Skeletal muscle tissue (tissue), 4 donors: ENCODE measurements around the gene CEP164. TPM values are rescaled to one million over a fixed set of nuclear protein-coding genes. Genes with fewer than 3 reads are reported as not detected.

ENCODE experiments used
- H3K27ac ChIP-seq: one replicate; pipeline ENCODE4 v1.7.0; 2013; ENCODE audit warnings: mild to moderate bottlenecking, low read depth, low read length, inconsistent platforms
- H3K27me3 ChIP-seq, 3 donors: one replicate each; pipeline ENCODE4 v1.7.0; 2013; ENCODE audit warnings: low read length in 3 of 3; ENCODE audit not compliant: control insufficient read depth in 3 of 3, insufficient read depth in 3 of 3
- H3K36me3 ChIP-seq, 3 donors: one replicate each; pipeline ENCODE4 v1.7.0; 2013; ENCODE audit warnings: low read length in 3 of 3; ENCODE audit not compliant: control insufficient read depth in 3 of 3, insufficient read depth in 3 of 3
- H3K4me1 ChIP-seq, 3 donors: one replicate each; pipeline ENCODE4 v1.7.0; 2013; ENCODE audit warnings: low read length in 3 of 3, mild to moderate bottlenecking in 3 of 3; ENCODE audit not compliant: control insufficient read depth in 3 of 3, insufficient read depth in 3 of 3
- H3K4me3 ChIP-seq, 3 donors: one replicate each; pipeline ENCODE4 v1.7.0; 2013; ENCODE audit warnings: low read length in 3 of 3
- H3K9ac ChIP-seq, 3 donors: one replicate each; pipeline ENCODE4 v1.7.0; 2013; ENCODE audit warnings: low read length in 3 of 3, mild to moderate bottlenecking in 3 of 3, moderate library complexity in 2 of 3, low read depth in 1 of 3
- H3K9me3 ChIP-seq, 3 donors: one replicate each; pipeline ENCODE4 v1.7.0; 2013; ENCODE audit warnings: low read length in 3 of 3; ENCODE audit not compliant: control insufficient read depth in 3 of 3
- total RNA-seq: library from RNA; depleted of rRNA; stranded (reverse); fragments of >200 nt; gene quantifications from one replicate; pipeline ENCODE4 v1.2.3, GENCODE V29; 2014
- donor health status: Osteomylitis.

Gene CEP164
- total RNA-seq, 1 donor from 2014 or later, result 21.4 TPM

- no peaks in the 10 kb centered on the region for H3K4me1 ChIP-seq
- H3K36me3 ChIP-seq, result peaks cover 48 to 68% (median 62%) of the 10 kb centered on the region in 3 donors
- H3K9ac ChIP-seq, result no peak within 1 kb of the TSS
- no peak within 1 kb of the TSS for H3K4me3 ChIP-seq
- no peaks in the 10 kb centered on the region for H3K9me3 ChIP-seq
- no peaks in the 10 kb centered on the region for H3K27me3 ChIP-seq
- no peak within 1 kb of the TSS for H3K27ac ChIP-seq
Observed at GRCh38 chr11:117290809-117291396, 36.8 kb upstream of the CEP164 start, which contains the start of gene BACE1-AS. BACE1-AS (plus strand) TSS chr11:117291346.

DNA sequence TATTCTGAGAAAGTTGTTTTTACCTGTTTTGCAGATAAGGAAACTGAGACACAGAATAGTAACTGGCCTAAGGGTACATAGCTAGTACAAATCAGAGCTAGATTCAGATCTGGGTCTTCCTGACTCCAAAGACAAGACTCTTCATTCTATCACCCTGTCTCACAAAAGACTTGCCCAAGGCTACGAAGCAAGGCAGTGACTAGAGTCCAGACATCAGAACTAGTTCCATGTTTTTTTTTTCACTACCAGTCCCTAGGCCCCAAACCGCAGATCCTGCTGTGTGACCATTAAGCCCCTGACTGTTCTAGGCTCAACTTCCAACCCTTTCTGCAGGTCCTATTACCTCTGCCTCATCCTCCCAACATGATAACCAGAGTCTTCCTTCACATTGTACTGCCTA, 35.0 kb upstream of the CEP164 start:
- H3K36me3 ChIP-seq, result peaks cover 44 to 61% (median 52%) of the 10 kb centered on the region in 3 donors
- no peaks in the 10 kb centered on the region for H3K9me3 ChIP-seq
- H3K4me1 ChIP-seq, result no peaks in the 10 kb centered on the region
- no peaks in the 10 kb centered on the region for H3K27me3 ChIP-seq
- no peak overlapping the region for H3K4me3 ChIP-seq
- H3K27ac ChIP-seq, result no peak overlapping the region
- H3K9ac ChIP-seq, result no peak overlapping the region

GRCh38 chr11:117295438-117296137, 32.1 kb upstream of the CEP164 start:
- no peaks in the 10 kb centered on the region for H3K27me3 ChIP-seq
- H3K27ac ChIP-seq, result no peak overlapping the region
- H3K9me3 ChIP-seq, result no peaks in the 10 kb centered on the region
- H3K4me3 ChIP-seq, result no peak overlapping the region
- H3K9ac ChIP-seq, result no peak overlapping the region
- peaks cover 0 to 8% (median 5%) of the 10 kb centered on the region in 3 donors for H3K4me1 ChIP-seq
- H3K36me3 ChIP-seq, result peaks cover 23 to 35% (median 24%) of the 10 kb centered on the region in 3 donors

GRCh38 chr11:117296881-117297280, 30.8 kb upstream of the CEP164 start:
- Histone ChIP-seq H3K4me3 (no peak overlapping the region), H3K9me3 (no peaks in the 10 kb centered on the region), H3K27me3 (no peaks in the 10 kb centered on the region), H3K4me1 (peaks cover 0 to 8% (median 6%) of the 10 kb centered on the region in 3 donors), H3K9ac (no peak overlapping the region), H3K27ac (no peak overlapping the region), H3K36me3 (peaks cover 10 to 24% (median 16%) of the 10 kb centered on the region in 3 donors)

GRCh38 chr11:117298195-117298594, 29.5 kb upstream of the CEP164 start:
- Histone ChIP-seq H3K4me3 (no peak overlapping the region), H3K9ac (no peak overlapping the region), H3K36me3 (peaks cover 10 to 17% (median 16%) of the 10 kb centered on the region in 3 donors), H3K27me3 (no peaks in the 10 kb centered on the region), H3K4me1 (peaks cover 0 to 8% (median 6%) of the 10 kb centered on the region in 3 donors), H3K9me3 (no peaks in the 10 kb centered on the region), H3K27ac (no peak overlapping the region)

DNA sequence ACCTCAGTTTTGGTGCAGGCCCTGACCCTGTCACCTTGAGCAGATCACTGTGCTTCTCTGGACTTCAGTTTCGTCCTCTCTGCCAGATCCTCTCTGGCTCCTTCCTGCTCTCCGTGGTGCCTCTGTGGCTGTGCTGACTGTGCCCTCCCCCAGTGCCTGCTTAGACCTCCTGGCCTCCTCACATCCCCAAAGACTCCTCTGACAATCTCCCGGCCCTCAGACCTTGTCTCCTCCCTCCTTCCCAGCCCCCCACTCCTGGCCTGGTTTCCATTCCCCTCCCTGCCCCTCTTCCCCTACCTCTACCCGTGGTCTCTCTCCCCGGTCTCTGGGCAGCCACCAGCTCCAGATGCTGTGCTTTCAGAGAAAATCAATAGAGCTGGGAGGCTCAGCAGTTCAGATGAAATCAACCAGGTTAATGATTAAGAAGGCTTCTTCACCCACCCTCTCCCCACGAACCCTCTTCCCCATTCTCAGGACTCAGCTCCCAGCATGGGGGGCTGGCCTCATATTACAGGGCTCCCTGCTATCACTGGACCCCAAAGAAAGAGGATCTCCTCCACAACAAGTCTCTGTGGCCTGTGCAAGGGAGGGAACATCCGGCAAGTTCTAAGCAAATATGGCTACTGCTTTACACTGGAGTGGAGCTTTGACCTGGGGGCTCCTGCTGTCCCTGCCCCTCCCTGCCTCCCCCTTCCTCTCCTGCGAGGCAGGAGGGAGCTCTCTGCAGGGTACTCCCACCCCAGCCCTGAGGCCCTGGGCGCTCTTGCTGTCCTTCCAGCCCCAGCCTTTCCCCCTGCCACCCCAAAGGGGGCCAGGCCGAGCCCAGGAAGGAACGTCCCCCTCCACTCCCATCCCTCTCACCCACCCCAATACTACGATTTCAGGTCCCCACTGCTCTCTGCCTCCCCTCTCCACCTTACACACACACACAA, 28.0 kb upstream of the CEP164 start:
- no peaks in the 10 kb centered on the region for H3K27me3 ChIP-seq
- H3K4me1 ChIP-seq, result peaks cover 0 to 9% (median 6%) of the 10 kb centered on the region in 3 donors
- H3K27ac ChIP-seq, result no peak overlapping the region
- peak overlapping the region in 1 of 3 donors; percentile 8 for H3K9ac ChIP-seq
- peaks cover 5 to 13% (median 12%) of the 10 kb centered on the region in 3 donors for H3K36me3 ChIP-seq
- no peak overlapping the region for H3K4me3 ChIP-seq
- no peaks in the 10 kb centered on the region for H3K9me3 ChIP-seq

- H3K27me3 ChIP-seq, result no peaks in the 10 kb centered on the region
- no peaks in the 10 kb centered on the region for H3K9me3 ChIP-seq
- peaks cover 5 to 10% (median 7%) of the 10 kb centered on the region in 3 donors for H3K36me3 ChIP-seq
- no peak overlapping the region for H3K4me3 ChIP-seq
- H3K4me1 ChIP-seq, result peaks cover 0 to 12% (median 6%) of the 10 kb centered on the region in 3 donors
- H3K9ac ChIP-seq, result peak overlapping the region in 1 of 3 donors; percentile 50
- H3K27ac ChIP-seq, result no peak overlapping the region
Observed at GRCh38 chr11:117300283-117300663, 27.4 kb upstream of the CEP164 start.

DNA sequence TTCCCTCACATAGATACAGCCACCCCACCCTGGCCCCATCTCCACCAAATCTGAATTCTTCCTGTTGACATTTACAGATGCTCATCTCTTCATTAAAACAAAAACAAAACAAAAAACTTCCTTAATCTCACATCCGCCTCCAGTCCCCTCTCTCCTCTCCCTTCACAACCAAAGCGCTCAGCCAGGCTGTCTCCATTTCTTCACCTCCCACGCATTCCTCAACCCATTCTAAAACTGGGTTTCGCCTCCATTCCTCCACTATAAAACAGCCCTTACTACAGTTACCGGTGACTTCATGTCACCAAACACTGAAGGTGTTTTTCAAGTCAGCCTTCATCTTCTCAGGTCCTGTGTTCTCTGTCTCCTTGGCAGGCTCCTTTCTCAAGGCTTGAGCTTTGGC, 26.9 kb upstream of the CEP164 start:
- H3K27me3 ChIP-seq, result no peaks in the 10 kb centered on the region
- H3K36me3 ChIP-seq, result peaks cover 3 to 5% (median 4%) of the 10 kb centered on the region in 3 donors
- no peaks in the 10 kb centered on the region for H3K9me3 ChIP-seq
- H3K4me1 ChIP-seq, result peaks cover 0 to 13% (median 6%) of the 10 kb centered on the region in 3 donors
- no peak overlapping the region for H3K27ac ChIP-seq
- H3K9ac ChIP-seq, result no peak overlapping the region
- no peak overlapping the region for H3K4me3 ChIP-seq

DNA sequence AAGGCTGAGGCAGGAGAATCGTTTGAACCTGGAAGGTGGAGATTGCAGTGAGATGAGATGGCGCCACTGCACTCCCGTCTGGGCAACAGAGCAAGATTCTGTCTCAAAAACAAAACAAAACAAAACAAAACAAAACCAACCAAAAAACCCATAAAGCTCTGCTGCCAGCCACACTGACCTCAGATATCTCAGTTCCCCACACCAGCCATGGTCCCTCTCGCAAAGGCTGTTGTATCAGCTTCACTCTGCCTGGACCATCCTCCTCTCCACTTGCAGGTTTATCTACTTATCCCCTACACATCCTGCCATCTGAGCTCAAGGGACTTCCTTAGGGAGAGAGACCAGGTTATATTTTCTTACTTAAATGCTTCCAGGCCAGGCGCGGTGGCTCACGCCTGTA, 25.4 kb upstream of the CEP164 start:
- H3K9me3 ChIP-seq, result no peaks in the 10 kb centered on the region
- H3K27ac ChIP-seq, result no peak overlapping the region
- H3K4me1 ChIP-seq, result peaks cover 0 to 13% (median 6%) of the 10 kb centered on the region in 3 donors
- H3K36me3 ChIP-seq, result no peaks in the 10 kb centered on the region
- H3K9ac ChIP-seq, result no peak overlapping the region
- H3K4me3 ChIP-seq, result no peak overlapping the region
- no peaks in the 10 kb centered on the region for H3K27me3 ChIP-seq
